Erythroblast (primary cell): ENCODE results near the gene SFMBT2.

Source experiments
- GATA1 ChIP-seq: IDR thresholded peaks from 2 replicates; pipeline ENCODE4 v1.6.1; 2011; ENCODE audit warnings: low read depth, mild to moderate bottlenecking, control low read depth, low read length, moderate library complexity
- POLR2A ChIP-seq: IDR thresholded peaks from 2 replicates; pipeline ENCODE4 v1.6.1; 2011; ENCODE audit warnings: mild to moderate bottlenecking, low read length

GRCh38 chr10:7196284-7196683 lies 214.6 kb downstream of the SFMBT2 start:
- TF ChIP-seq POLR2A (no peak), GATA1 (no peak)
